ENCODE measurements around the gene ACAA1. TPM values are rescaled to one million over a fixed set of nuclear protein-coding genes. Genes with fewer than 3 reads are reported as not detected.

ACAA1 gene
- 14.6 and 15.2 TPM in 2 replicates for total RNA-seq (2012; rRNA removed)

- no peaks in the 10 kb centered on the region for H3K9me3 ChIP-seq (replicated peaks; ENCODE audit: low read length)
- H3K4me2 ChIP-seq (ENCODE audit: low read length): peak within 1 kb of the TSS; percentile 97
- no peaks in the 10 kb centered on the region for H3K27me3 ChIP-seq (ENCODE audit: control insufficient read depth, insufficient read depth, low read length)
- H3K36me3 ChIP-seq (ENCODE audit: insufficient read depth, low read length): peaks cover 32% of the 10 kb centered on the region
- H3K4me1 ChIP-seq (ENCODE audit: control insufficient read depth, insufficient read depth, low read length): peaks cover 21% of the 10 kb centered on the region
- H3K4me3 ChIP-seq (ENCODE audit: low read length): peak within 1 kb of the TSS; percentile 96
- H3K9ac ChIP-seq (ENCODE audit: low read depth, low read length): peak within 1 kb of the TSS; percentile 90
These were observed at the start of gene ACAA1 for GRCh38 chr3:38136777-38137614. Gene ACAA1 (minus strand): TSS chr3:38137127. CDS start chr3:38137035, 92 bp downstream.

- Histone ChIP-seq H3K4me3 (ENCODE audit: low read length) (no peak overlapping the region), H3K9ac (ENCODE audit: low read depth, low read length) (no peak overlapping the region), H3K9me3 (replicated peaks; ENCODE audit: low read length) (no peaks in the 10 kb centered on the region), H3K4me2 (ENCODE audit: low read length) (no peak overlapping the region), H3K27me3 (ENCODE audit: control insufficient read depth, insufficient read depth, low read length) (no peaks in the 10 kb centered on the region), H3K36me3 (ENCODE audit: insufficient read depth, low read length) (peaks cover 6% of the 10 kb centered on the region), H3K4me1 (ENCODE audit: control insufficient read depth, insufficient read depth, low read length) (peaks cover 31% of the 10 kb centered on the region)
These were observed 40.3 kb upstream of the ACAA1 start for GRCh38 chr3:38177181-38177580.

GRCh38 chr3:38173834-38174418, 37.0 kb upstream of the ACAA1 start:
- Histone ChIP-seq H3K4me3 (ENCODE audit: low read length) (no peak overlapping the region), H3K9ac (ENCODE audit: low read depth, low read length) (no peak overlapping the region)

GRCh38 chr3:38171622-38172021, 34.7 kb upstream of the ACAA1 start:
- H3K9me3 ChIP-seq (replicated peaks; ENCODE audit: low read length): no peaks in the 10 kb centered on the region
- peak overlapping the region; percentile 7 for H3K9ac ChIP-seq (ENCODE audit: low read depth, low read length)
- no peaks in the 10 kb centered on the region for H3K36me3 ChIP-seq (ENCODE audit: insufficient read depth, low read length)
- H3K4me1 ChIP-seq (ENCODE audit: control insufficient read depth, insufficient read depth, low read length): peaks cover 74% of the 10 kb centered on the region
- H3K4me2 ChIP-seq (ENCODE audit: low read length): no peak overlapping the region
- H3K4me3 ChIP-seq (ENCODE audit: low read length): no peak overlapping the region
- H3K27me3 ChIP-seq (ENCODE audit: control insufficient read depth, insufficient read depth, low read length): no peaks in the 10 kb centered on the region

More at GRCh38 chr3:38173834-38174418, 37.0 kb upstream of the ACAA1 start:
- no peaks in the 10 kb centered on the region for H3K27me3 ChIP-seq (ENCODE audit: control insufficient read depth, insufficient read depth, low read length)
- H3K9me3 ChIP-seq (replicated peaks; ENCODE audit: low read length): no peaks in the 10 kb centered on the region
- no peak overlapping the region for H3K4me2 ChIP-seq (ENCODE audit: low read length)
- peaks cover 58% of the 10 kb centered on the region for H3K4me1 ChIP-seq (ENCODE audit: control insufficient read depth, insufficient read depth, low read length)
- H3K36me3 ChIP-seq (ENCODE audit: insufficient read depth, low read length): peaks cover 6% of the 10 kb centered on the region

- Histone ChIP-seq H3K9me3 (replicated peaks; ENCODE audit: low read length) (no peaks in the 10 kb centered on the region), H3K4me2 (ENCODE audit: low read length) (no peak overlapping the region), H3K4me1 (ENCODE audit: control insufficient read depth, insufficient read depth, low read length) (peaks cover 71% of the 10 kb centered on the region), H3K4me3 (ENCODE audit: low read length) (no peak overlapping the region), H3K9ac (ENCODE audit: low read depth, low read length) (no peak overlapping the region), H3K27me3 (ENCODE audit: control insufficient read depth, insufficient read depth, low read length) (no peaks in the 10 kb centered on the region), H3K36me3 (ENCODE audit: insufficient read depth, low read length) (no peaks in the 10 kb centered on the region)
These were observed 33.8 kb upstream of the ACAA1 start for GRCh38 chr3:38170722-38171121.

- H3K27me3 ChIP-seq (ENCODE audit: control insufficient read depth, insufficient read depth, low read length): no peaks in the 10 kb centered on the region
- H3K4me2 ChIP-seq (ENCODE audit: low read length): peak overlapping the region; percentile 84
- H3K4me1 ChIP-seq (ENCODE audit: control insufficient read depth, insufficient read depth, low read length): peaks cover 60% of the 10 kb centered on the region
- no peaks in the 10 kb centered on the region for H3K36me3 ChIP-seq (ENCODE audit: insufficient read depth, low read length)
- peak overlapping the region; percentile 88 for H3K9ac ChIP-seq (ENCODE audit: low read depth, low read length)
- no peaks in the 10 kb centered on the region for H3K9me3 ChIP-seq (replicated peaks; ENCODE audit: low read length)
- peak overlapping the region; percentile 62 for H3K4me3 ChIP-seq (ENCODE audit: low read length)
These were observed 32.0 kb upstream of the ACAA1 start for GRCh38 chr3:38169027-38169317.

GRCh38 chr3:38168151-38169026, 31.5 kb upstream of the ACAA1 start:
- Histone ChIP-seq H3K9ac (ENCODE audit: low read depth, low read length) (peak overlapping the region; percentile 88), H3K4me3 (ENCODE audit: low read length) (peak overlapping the region; percentile 76), H3K27me3 (ENCODE audit: control insufficient read depth, insufficient read depth, low read length) (no peaks in the 10 kb centered on the region), H3K9me3 (replicated peaks; ENCODE audit: low read length) (no peaks in the 10 kb centered on the region), H3K36me3 (ENCODE audit: insufficient read depth, low read length) (no peaks in the 10 kb centered on the region), H3K4me2 (ENCODE audit: low read length) (peak overlapping the region; percentile 84), H3K4me1 (ENCODE audit: control insufficient read depth, insufficient read depth, low read length) (peaks cover 55% of the 10 kb centered on the region)

GRCh38 chr3:38167591-38167990, 30.7 kb upstream of the ACAA1 start:
- peak overlapping the region; percentile 88 for H3K9ac ChIP-seq (ENCODE audit: low read depth, low read length)
- peak overlapping the region; percentile 76 for H3K4me3 ChIP-seq (ENCODE audit: low read length)
- no peaks in the 10 kb centered on the region for H3K9me3 ChIP-seq (replicated peaks; ENCODE audit: low read length)
- no peaks in the 10 kb centered on the region for H3K27me3 ChIP-seq (ENCODE audit: control insufficient read depth, insufficient read depth, low read length)
- H3K4me2 ChIP-seq (ENCODE audit: low read length): peak overlapping the region; percentile 84
- no peaks in the 10 kb centered on the region for H3K36me3 ChIP-seq (ENCODE audit: insufficient read depth, low read length)
- H3K4me1 ChIP-seq (ENCODE audit: control insufficient read depth, insufficient read depth, low read length): peaks cover 53% of the 10 kb centered on the region

GRCh38 chr3:38165722-38166387, 28.9 kb upstream of the ACAA1 start:
- peak overlapping the region; percentile 76 for H3K4me3 ChIP-seq (ENCODE audit: low read length)
- peaks cover 44% of the 10 kb centered on the region for H3K4me1 ChIP-seq (ENCODE audit: control insufficient read depth, insufficient read depth, low read length)
- H3K36me3 ChIP-seq (ENCODE audit: insufficient read depth, low read length): no peaks in the 10 kb centered on the region
- no peaks in the 10 kb centered on the region for H3K27me3 ChIP-seq (ENCODE audit: control insufficient read depth, insufficient read depth, low read length)
- peak overlapping the region; percentile 88 for H3K9ac ChIP-seq (ENCODE audit: low read depth, low read length)
- no peaks in the 10 kb centered on the region for H3K9me3 ChIP-seq (replicated peaks; ENCODE audit: low read length)
- peak overlapping the region; percentile 84 for H3K4me2 ChIP-seq (ENCODE audit: low read length)

GRCh38 chr3:38164952-38165721, 28.2 kb upstream of the ACAA1 start, which contains the start of gene OXSR1:
Gene OXSR1 (plus strand): TSS chr3:38165537. CDS start chr3:38165877, 340 bp downstream.
- H3K9ac ChIP-seq (ENCODE audit: low read depth, low read length): peak within 1 kb of the TSS; percentile 88
- no peaks in the 10 kb centered on the region for H3K36me3 ChIP-seq (ENCODE audit: insufficient read depth, low read length)
- H3K4me1 ChIP-seq (ENCODE audit: control insufficient read depth, insufficient read depth, low read length): peaks cover 36% of the 10 kb centered on the region
- peak within 1 kb of the TSS; percentile 76 for H3K4me3 ChIP-seq (ENCODE audit: low read length)
- H3K4me2 ChIP-seq (ENCODE audit: low read length): peak within 1 kb of the TSS; percentile 84
- H3K27me3 ChIP-seq (ENCODE audit: control insufficient read depth, insufficient read depth, low read length): no peaks in the 10 kb centered on the region
- H3K9me3 ChIP-seq (replicated peaks; ENCODE audit: low read length): no peaks in the 10 kb centered on the region
